GM19239 (cell line): Measurements from ENCODE around the gene MYOZ2.
"Not testable (repeated sequence)": the region's sequence is repeated elsewhere in the genome, so short reads cannot be mapped to it uniquely, and the experiment has no call there.

Source experiments
- DNase-seq: peaks from one replicate; pipeline ENCODE4 v3.0.0; 2011; ENCODE audit warnings: low spot score; ENCODE audit not compliant: insufficient read length
- FAIRE-seq: peaks from 2 replicates; lab custom pipeline; 2011; peaks lifted over from hg19 to GRCh38; lab: Jason Lieb, UNC

Gene MYOZ2

GRCh38 chr4:119124352-119124751 lies 11.3 kb upstream of the MYOZ2 start:
- no peak for FAIRE-seq
- DNase-seq: no peak

GRCh38 chr4:119125931-119126330 lies 9.7 kb upstream of the MYOZ2 start:
- FAIRE-seq (no peak), DNase-seq (no peak)

- DNase-seq (no peak), FAIRE-seq (no peak)
Measured at GRCh38 chr4:119128148-119128547, 7.5 kb upstream of the MYOZ2 start.

GRCh38 chr4:119130365-119131065 lies 5.1 kb upstream of the MYOZ2 start:
- FAIRE-seq (no peak), DNase-seq (no peak)

GRCh38 chr4:119131164-119131563 lies 4.5 kb upstream of the MYOZ2 start:
- no peak for DNase-seq
- no peak for FAIRE-seq

- no peak for FAIRE-seq
- DNase-seq: no peak
Measured at GRCh38 chr4:119132306-119132705, 3.3 kb upstream of the MYOZ2 start.

- no peak for FAIRE-seq
- no peak for DNase-seq
Measured at GRCh38 chr4:119136546-119136945, 914 bp downstream of the MYOZ2 start.

- no peak for FAIRE-seq
- no peak for DNase-seq
Measured at GRCh38 chr4:119138046-119138445, 2.4 kb downstream of the MYOZ2 start.

GRCh38 chr4:119139311-119139710 lies 3.7 kb downstream of the MYOZ2 start:
- no peak for DNase-seq
- FAIRE-seq: no peak

- DNase-seq (no peak), FAIRE-seq (no peak)
Measured at GRCh38 chr4:119139822-119140252, 4.2 kb downstream of the MYOZ2 start.

- not testable (repeated sequence) for FAIRE-seq, DNase-seq
Measured at GRCh38 chr4:119141283-119141682, 5.7 kb downstream of the MYOZ2 start.

GRCh38 chr4:119142833-119143232 lies 7.2 kb downstream of the MYOZ2 start:
- DNase-seq: no peak
- no peak for FAIRE-seq

GRCh38 chr4:119143341-119143740 lies 7.7 kb downstream of the MYOZ2 start:
- not testable (repeated sequence) for DNase-seq, FAIRE-seq

GRCh38 chr4:119149110-119149509 lies 13.5 kb downstream of the MYOZ2 start:
- FAIRE-seq (no peak), DNase-seq (no peak)

- no peak for FAIRE-seq
- no peak for DNase-seq
Measured at GRCh38 chr4:119151161-119151560, 15.5 kb downstream of the MYOZ2 start.

- no peak for FAIRE-seq
- DNase-seq: no peak
Measured at GRCh38 chr4:119152741-119153140, 17.1 kb downstream of the MYOZ2 start.

- no peak for DNase-seq
- FAIRE-seq: no peak
Measured at GRCh38 chr4:119162174-119162573, 26.5 kb downstream of the MYOZ2 start.

GRCh38 chr4:119165767-119166166 lies 30.1 kb downstream of the MYOZ2 start:
- DNase-seq (no peak), FAIRE-seq (no peak)

- no peak for DNase-seq
- no peak for FAIRE-seq
Measured at GRCh38 chr4:119170195-119170594, 34.6 kb downstream of the MYOZ2 start.

GRCh38 chr4:119172223-119172622 lies 36.6 kb downstream of the MYOZ2 start:
- DNase-seq (no peak), FAIRE-seq (no peak)

GRCh38 chr4:119173729-119174361 lies 38.2 kb downstream of the MYOZ2 start:
- not testable (repeated sequence) for FAIRE-seq

GRCh38 chr4:119179011-119179410 lies 43.4 kb downstream of the MYOZ2 start:
- FAIRE-seq: no peak
- DNase-seq: no peak

More at GRCh38 chr4:119173729-119174361, 38.2 kb downstream of the MYOZ2 start:
- not testable (repeated sequence) for DNase-seq
